T-helper 2 cell (primary cell): ENCODE measurements around the gene PTPRG.
A peak's percentile ranks its signal among the peaks of the same experiment; 100 is the strongest.

Experiments used
- DNase-seq, 5 experiments: peaks; one replicate each; pipeline versions ENCODE4 v3.0.0 to v3.0.0-alpha.2; 2012 to 2022

PTPRG gene

GRCh38 chr3:61772456-61772855 lies 211.1 kb downstream of the PTPRG start:
- DNase-seq, result no peak

- DNase-seq, result no peak
Measured at GRCh38 chr3:61774279-61774890, 213.0 kb downstream of the PTPRG start.

GRCh38 chr3:61776390-61776789 lies 215.0 kb downstream of the PTPRG start:
- DNase-seq, result no peak

- DNase-seq, result no peak
Measured at GRCh38 chr3:61777483-61777882, 216.1 kb downstream of the PTPRG start.

GRCh38 chr3:61778095-61778494 lies 216.7 kb downstream of the PTPRG start:
- DNase-seq, result no peak

- DNase-seq, result no peak
Measured at GRCh38 chr3:61780016-61780415, 218.6 kb downstream of the PTPRG start.

- no peak for DNase-seq
Measured at GRCh38 chr3:61780455-61781228, 219.3 kb downstream of the PTPRG start.

GRCh38 chr3:61783993-61784718 lies 222.8 kb downstream of the PTPRG start:
- peak in 1 of 5 experiments; percentile 43 for DNase-seq

GRCh38 chr3:61788623-61789507 lies 227.5 kb downstream of the PTPRG start:
- no peak for DNase-seq

- DNase-seq, result no peak
Measured at GRCh38 chr3:61789861-61790260, 228.5 kb downstream of the PTPRG start.

- DNase-seq, result no peak
Measured at GRCh38 chr3:61790411-61790810, 229.0 kb downstream of the PTPRG start.

GRCh38 chr3:61793056-61793455 lies 231.7 kb downstream of the PTPRG start:
- DNase-seq, result no peak

GRCh38 chr3:61793521-61793920 lies 232.2 kb downstream of the PTPRG start:
- no peak for DNase-seq

GRCh38 chr3:61794341-61794740 lies 233.0 kb downstream of the PTPRG start:
- no peak for DNase-seq

- DNase-seq, result no peak
Measured at GRCh38 chr3:61794961-61795360, 233.6 kb downstream of the PTPRG start.

- DNase-seq, result no peak
Measured at GRCh38 chr3:61796088-61796680, 234.8 kb downstream of the PTPRG start.

GRCh38 chr3:61796911-61797310 lies 235.5 kb downstream of the PTPRG start:
- DNase-seq, result no peak

GRCh38 chr3:61802772-61803171 lies 241.4 kb downstream of the PTPRG start:
- DNase-seq, result no peak

- DNase-seq, result no peak
Measured at GRCh38 chr3:61803983-61804382, 242.6 kb downstream of the PTPRG start.

GRCh38 chr3:61804782-61805181 lies 243.4 kb downstream of the PTPRG start:
- DNase-seq, result no peak

- DNase-seq, result no peak
Measured at GRCh38 chr3:61805510-61806080, 244.2 kb downstream of the PTPRG start.

GRCh38 chr3:61806810-61807209 lies 245.4 kb downstream of the PTPRG start:
- DNase-seq, result no peak
